GM23338 (cell line): ENCODE data around the gene WDR74.
"Not testable (repeated sequence)": the region's sequence is repeated elsewhere in the genome, so short reads cannot be mapped to it uniquely, and the experiment has no call there.

Experiments
- EZH2 ChIP-seq: fragments of 200-600 bp; sonication (generic); IDR thresholded peaks from one replicate; pipeline ENCODE4 v1.8.0; 2017; ENCODE audit warnings: antibody characterized with exemption, mild to moderate bottlenecking, low read depth; ENCODE audit not compliant: unreplicated experiment
- EZH2phosphoT487 ChIP-seq: fragments of 200-600 bp; sonication (generic); IDR thresholded peaks from one replicate; pipeline ENCODE4 v1.8.1; 2018; ENCODE audit warnings: antibody characterized with exemption; ENCODE audit not compliant: unreplicated experiment
- JUNB ChIP-seq: IDR thresholded peaks from one replicate; pipeline ENCODE4 v1.6.1; 2016; ENCODE audit warnings: antibody characterized with exemption; ENCODE audit not compliant: unreplicated experiment
- POLR2AphosphoS5 ChIP-seq: IDR thresholded peaks from 2 replicates; pipeline ENCODE4 v1.6.1; 2016; ENCODE audit warnings: antibody characterized with exemption, low read depth
- STAT1 ChIP-seq: IDR thresholded peaks from one replicate; pipeline ENCODE4 v1.6.1; 2016; ENCODE audit warnings: antibody characterized with exemption; ENCODE audit not compliant: unreplicated experiment
- ZNF114 ChIP-seq: fragments of 250-450 bp; sonication (Bioruptor Pico); IDR thresholded peaks from 2 replicates; pipeline ENCODE4 v1.5.0; 2020; ENCODE audit warnings: mild to moderate bottlenecking, moderate library complexity
- ZNF331 ChIP-seq: fragments of 250-450 bp; sonication (Bioruptor Pico); IDR thresholded peaks from 2 replicates; pipeline ENCODE4 v1.5.0; 2020; ENCODE audit warnings: low read depth, mild to moderate bottlenecking, moderate library complexity
- TF ChIP-seq, protein P1 (sequence below), 2 experiments: fragments of 200-600 bp in 1 of 2; sonication (generic) in 1 of 2; conservative IDR thresholded peaks; 2 replicates each; pipeline versions ENCODE4 v1.5.1 to v1.6.1; 2016 to 2017; ENCODE audit warnings: antibody characterized with exemption in 2 of 2, low read depth in 2 of 2, mild to moderate bottlenecking in 2 of 2, moderate library complexity in 1 of 2
- TF ChIP-seq, protein P2 (sequence below): IDR thresholded peaks from one replicate; pipeline ENCODE4 v1.6.1; 2018; ENCODE audit warnings: antibody characterized with exemption; ENCODE audit not compliant: unreplicated experiment

DNA sequence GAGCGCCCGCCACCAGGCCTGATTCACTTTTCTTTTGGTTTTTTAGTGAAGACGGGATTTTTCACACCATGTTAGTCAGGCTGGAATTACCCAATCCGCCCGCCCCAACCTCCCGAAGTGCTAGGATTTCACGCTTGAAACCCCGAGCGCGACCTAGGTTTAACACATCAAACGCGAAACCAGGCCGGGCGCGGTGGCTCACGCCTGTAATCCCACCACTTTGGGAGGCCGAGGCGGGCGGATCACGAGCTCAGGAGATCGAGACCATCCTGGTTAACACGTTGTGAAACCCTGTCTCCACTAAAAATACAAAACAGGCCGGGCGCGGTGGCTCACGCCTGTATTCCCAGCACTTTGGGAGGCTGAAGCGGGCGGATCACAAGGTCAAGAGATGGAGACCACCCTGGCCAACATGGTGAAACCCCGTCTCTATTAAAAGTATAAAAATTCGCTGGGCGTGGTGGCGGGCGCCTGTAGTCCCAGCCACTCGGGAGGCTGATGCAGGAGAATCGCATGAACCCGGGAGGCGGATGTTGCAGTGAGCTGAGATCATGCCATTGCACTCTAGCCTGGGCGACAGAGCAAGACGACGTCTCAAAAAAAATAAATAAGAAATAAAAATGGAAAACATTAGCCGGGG lies 1.5 kb upstream of the WDR74 start:
- TF ChIP-seq, protein P1, sequence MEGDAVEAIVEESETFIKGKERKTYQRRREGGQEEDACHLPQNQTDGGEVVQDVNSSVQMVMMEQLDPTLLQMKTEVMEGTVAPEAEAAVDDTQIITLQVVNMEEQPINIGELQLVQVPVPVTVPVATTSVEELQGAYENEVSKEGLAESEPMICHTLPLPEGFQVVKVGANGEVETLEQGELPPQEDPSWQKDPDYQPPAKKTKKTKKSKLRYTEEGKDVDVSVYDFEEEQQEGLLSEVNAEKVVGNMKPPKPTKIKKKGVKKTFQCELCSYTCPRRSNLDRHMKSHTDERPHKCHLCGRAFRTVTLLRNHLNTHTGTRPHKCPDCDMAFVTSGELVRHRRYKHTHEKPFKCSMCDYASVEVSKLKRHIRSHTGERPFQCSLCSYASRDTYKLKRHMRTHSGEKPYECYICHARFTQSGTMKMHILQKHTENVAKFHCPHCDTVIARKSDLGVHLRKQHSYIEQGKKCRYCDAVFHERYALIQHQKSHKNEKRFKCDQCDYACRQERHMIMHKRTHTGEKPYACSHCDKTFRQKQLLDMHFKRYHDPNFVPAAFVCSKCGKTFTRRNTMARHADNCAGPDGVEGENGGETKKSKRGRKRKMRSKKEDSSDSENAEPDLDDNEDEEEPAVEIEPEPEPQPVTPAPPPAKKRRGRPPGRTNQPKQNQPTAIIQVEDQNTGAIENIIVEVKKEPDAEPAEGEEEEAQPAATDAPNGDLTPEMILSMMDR (conservative IDR thresholded peaks at IDR 0.05; ENCODE audit: low read depth in 2 of 2) = not testable (repeated sequence)
- TF ChIP-seq POLR2AphosphoS5; ZNF331; EZH2; ZNF114 (CRISPR knock-in tag); JUNB; EZH2phosphoT487; STAT1: not testable (repeated sequence)
- TF ChIP-seq, protein P2, sequence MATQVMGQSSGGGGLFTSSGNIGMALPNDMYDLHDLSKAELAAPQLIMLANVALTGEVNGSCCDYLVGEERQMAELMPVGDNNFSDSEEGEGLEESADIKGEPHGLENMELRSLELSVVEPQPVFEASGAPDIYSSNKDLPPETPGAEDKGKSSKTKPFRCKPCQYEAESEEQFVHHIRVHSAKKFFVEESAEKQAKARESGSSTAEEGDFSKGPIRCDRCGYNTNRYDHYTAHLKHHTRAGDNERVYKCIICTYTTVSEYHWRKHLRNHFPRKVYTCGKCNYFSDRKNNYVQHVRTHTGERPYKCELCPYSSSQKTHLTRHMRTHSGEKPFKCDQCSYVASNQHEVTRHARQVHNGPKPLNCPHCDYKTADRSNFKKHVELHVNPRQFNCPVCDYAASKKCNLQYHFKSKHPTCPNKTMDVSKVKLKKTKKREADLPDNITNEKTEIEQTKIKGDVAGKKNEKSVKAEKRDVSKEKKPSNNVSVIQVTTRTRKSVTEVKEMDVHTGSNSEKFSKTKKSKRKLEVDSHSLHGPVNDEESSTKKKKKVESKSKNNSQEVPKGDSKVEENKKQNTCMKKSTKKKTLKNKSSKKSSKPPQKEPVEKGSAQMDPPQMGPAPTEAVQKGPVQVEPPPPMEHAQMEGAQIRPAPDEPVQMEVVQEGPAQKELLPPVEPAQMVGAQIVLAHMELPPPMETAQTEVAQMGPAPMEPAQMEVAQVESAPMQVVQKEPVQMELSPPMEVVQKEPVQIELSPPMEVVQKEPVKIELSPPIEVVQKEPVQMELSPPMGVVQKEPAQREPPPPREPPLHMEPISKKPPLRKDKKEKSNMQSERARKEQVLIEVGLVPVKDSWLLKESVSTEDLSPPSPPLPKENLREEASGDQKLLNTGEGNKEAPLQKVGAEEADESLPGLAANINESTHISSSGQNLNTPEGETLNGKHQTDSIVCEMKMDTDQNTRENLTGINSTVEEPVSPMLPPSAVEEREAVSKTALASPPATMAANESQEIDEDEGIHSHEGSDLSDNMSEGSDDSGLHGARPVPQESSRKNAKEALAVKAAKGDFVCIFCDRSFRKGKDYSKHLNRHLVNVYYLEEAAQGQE = not testable (repeated sequence)
